Caco-2 (cell line): ENCODE results near the gene MNS1. TPM values are rescaled to one million over a fixed set of nuclear protein-coding genes. Genes with fewer than 3 reads are reported as not detected.

ENCODE experiments used
- BruUV-seq: library from RNA; stranded (reverse); fragments of 400-500 nt; replicated peaks from 2 replicates; lab custom pipeline; 2021; lab: Mats Ljungman, UMichigan
- CTCF ChIA-PET: fragments of 300-600 bp; sonication (Branson Sonifier 250); formaldehyde crosslinking; loops from one replicate; lab custom pipeline; 2022; ENCODE audit warnings: antibody characterized with exemption; lab: Charles Lee
- POLR2A ChIA-PET: fragments of 300-600 bp; sonication (Branson Sonifier 250); formaldehyde crosslinking; loops from one replicate; lab custom pipeline; 2022; ENCODE audit warnings: antibody characterized with exemption; lab: Charles Lee
- DNase-seq, 2 experiments: peaks; one replicate each; pipeline versions ENCODE4 v3.0.0 to v3.0.0-alpha.2; 2020 to 2022
- H3K27me3 ChIP-seq: replicated peaks from 2 replicates; pipeline ENCODE4 v1.6.0; 2011; ENCODE audit warnings: low read length; ENCODE audit not compliant: control insufficient read depth, insufficient read depth
- H3K36me3 ChIP-seq: 2 replicates; pipeline ENCODE4 v1.5.1; 2011; ENCODE audit warnings: low read length; ENCODE audit not compliant: control insufficient read depth, insufficient read depth
- H3K4me1 ChIP-seq: fragments of 250-450 bp; sonication (Bioruptor Pico); 2 replicates; pipeline ENCODE4 v1.5.1; 2020; ENCODE audit warnings: mild to moderate bottlenecking
- H3K4me3 ChIP-seq: 2 replicates; pipeline ENCODE4 v1.5.1; 2011; ENCODE audit warnings: low read depth, mild to moderate bottlenecking, control low read depth, low read length
- H3K9me3 ChIP-seq: fragments of 250-450 bp; sonication (Bioruptor Pico); 2 replicates; pipeline ENCODE4 v1.5.1; 2020; ENCODE audit warnings: mild to moderate bottlenecking, moderate library complexity
- H3K27ac Mint-ChIP-seq: one replicate; pipeline ENCODE4 v1.8.0; 2022; ENCODE audit warnings: mixed read lengths; ENCODE audit not compliant: unreplicated experiment
- H3K27me3 Mint-ChIP-seq: one replicate; pipeline ENCODE4 v1.8.0; 2022; ENCODE audit warnings: mixed read lengths; ENCODE audit not compliant: insufficient read depth, unreplicated experiment
- H3K36me3 Mint-ChIP-seq: one replicate; pipeline ENCODE4 v1.8.0; 2022; ENCODE audit warnings: mild to moderate bottlenecking, mixed read lengths; ENCODE audit not compliant: insufficient read depth, unreplicated experiment
- H3K4me1 Mint-ChIP-seq: one replicate; pipeline ENCODE4 v1.8.0; 2022; ENCODE audit warnings: low read depth, mixed read lengths; ENCODE audit not compliant: unreplicated experiment
- H3K4me3 Mint-ChIP-seq: one replicate; pipeline ENCODE4 v1.8.0; 2022; ENCODE audit warnings: mild to moderate bottlenecking, moderate library complexity, mixed read lengths; ENCODE audit not compliant: unreplicated experiment
- H3K9me3 Mint-ChIP-seq: one replicate; pipeline ENCODE4 v1.8.0; 2022; ENCODE audit warnings: mixed read lengths; ENCODE audit not compliant: unreplicated experiment
- CTCF ChIP-seq, 2 experiments: fragments of 200-600 bp in 1 of 2; IDR thresholded peaks; 1 replicate in 1 of 2; 2 replicates in 1 of 2; pipeline versions ENCODE4 v1.5.1 to v1.8.0; 2011 to 2022; ENCODE audit warnings: antibody characterized with exemption in 1 of 2, control low read depth in 1 of 2, inconsistent platforms in 1 of 2, low read depth in 1 of 2, low read length in 1 of 2, mild to moderate bottlenecking in 1 of 2, moderate library complexity in 1 of 2; ENCODE audit not compliant: insufficient read depth in 1 of 2, severe bottlenecking in 1 of 2, unreplicated experiment in 1 of 2
- intact Hi-C: fragments of 100-400 bp; cut with micrococcal nuclease; formaldehyde crosslinking; loops from one replicate; pipeline ENCODE4 v1.10.0; 2022; ENCODE audit not compliant: unreplicated experiment
- total RNA-seq: library from RNA; stranded (reverse); gene quantifications from 2 replicates; pipeline ENCODE4 v1.2.3, GENCODE V29; 2022

Gene MNS1
- total RNA-seq, 1 experiment from 2014 or later = 2.6 TPM

GRCh38 chr15:56440214-56440770 is 24.6 kb downstream of the MNS1 start:
- TF ChIP-seq CTCF (IDR thresholded peaks at IDR 0.05; ENCODE audit: insufficient read depth in 1 of 2, low read depth in 1 of 2, low read length in 1 of 2, severe bottlenecking in 1 of 2, unreplicated experiment in 1 of 2) = no peak
- POLR2A ChIA-PET = no interaction called here
- Mint-ChIP-seq H3K4me1 (no peaks in the 10 kb centered on the region), H3K27me3 (no peaks in the 10 kb centered on the region), H3K4me3 (no peak overlapping the region), H3K27ac (no peak overlapping the region), H3K36me3 (no peaks in the 10 kb centered on the region), H3K9me3 (no peaks in the 10 kb centered on the region)
- Histone ChIP-seq H3K9me3 (no peaks in the 10 kb centered on the region), H3K4me1 (no peaks in the 10 kb centered on the region), H3K27me3 (no peaks in the 10 kb centered on the region), H3K36me3 (no peaks in the 10 kb centered on the region), H3K4me3 (no peak overlapping the region)
- CTCF ChIA-PET = no interaction called here
- no peak for DNase-seq
- BruUV-seq = no TSS peak
- intact Hi-C loops = no loop called here

GRCh38 chr15:56432304-56432703 is 32.6 kb downstream of the MNS1 start:
- Mint-ChIP-seq H3K36me3 (no peaks in the 10 kb centered on the region), H3K4me1 (no peaks in the 10 kb centered on the region), H3K27ac (no peak overlapping the region), H3K9me3 (no peaks in the 10 kb centered on the region), H3K4me3 (no peak overlapping the region), H3K27me3 (no peaks in the 10 kb centered on the region)
- Histone ChIP-seq H3K9me3 (no peaks in the 10 kb centered on the region), H3K4me1 (no peaks in the 10 kb centered on the region), H3K27me3 (no peaks in the 10 kb centered on the region), H3K4me3 (no peak overlapping the region), H3K36me3 (no peaks in the 10 kb centered on the region)
- ChIA-PET POLR2A (no interaction called here), CTCF (interaction anchor here (1.2 kb wide), 1 partner anchor 188 kb away, joined by 3 read pairs; no protein-coding TSS in a partner anchor)
- no TSS peak for BruUV-seq
- DNase-seq = no peak
- no peak for TF ChIP-seq CTCF (IDR thresholded peaks at IDR 0.05; ENCODE audit: insufficient read depth in 1 of 2, low read depth in 1 of 2, low read length in 1 of 2, severe bottlenecking in 1 of 2, unreplicated experiment in 1 of 2)
- intact Hi-C loops = no loop called here

GRCh38 chr15:56428821-56429458 is 36.0 kb downstream of the MNS1 start:
- H3K9me3 Mint-ChIP-seq = no peaks in the 10 kb centered on the region
- BruUV-seq = no TSS peak
- H3K27ac Mint-ChIP-seq = no peak overlapping the region
- Histone ChIP-seq H3K27me3 (no peaks in the 10 kb centered on the region), H3K4me3 (no peak overlapping the region), H3K4me1 (no peaks in the 10 kb centered on the region), H3K9me3 (no peaks in the 10 kb centered on the region), H3K36me3 (no peaks in the 10 kb centered on the region)
- intact Hi-C loops = loop anchor here (1.0 to 5.0 kb wide), 2 partner anchors 183 to 437 kb away; partner anchors contain the start of gene NEDD4
- peaks cover 6% of the 10 kb centered on the region for H3K36me3 Mint-ChIP-seq
- peak; percentile 35 to 41 for TF ChIP-seq CTCF (IDR thresholded peaks at IDR 0.05; ENCODE audit: insufficient read depth in 1 of 2, low read depth in 1 of 2, low read length in 1 of 2, severe bottlenecking in 1 of 2, unreplicated experiment in 1 of 2)
- DNase-seq = peak in 1 of 2 experiments; percentile 4
- no peaks in the 10 kb centered on the region for H3K4me1 Mint-ChIP-seq
- ChIA-PET POLR2A (no interaction called here), CTCF (no interaction called here)
- no peaks in the 10 kb centered on the region for H3K27me3 Mint-ChIP-seq
- H3K4me3 Mint-ChIP-seq = no peak overlapping the region
